ENCODE results near the gene CDX2.

The CDX2 gene

DNA sequence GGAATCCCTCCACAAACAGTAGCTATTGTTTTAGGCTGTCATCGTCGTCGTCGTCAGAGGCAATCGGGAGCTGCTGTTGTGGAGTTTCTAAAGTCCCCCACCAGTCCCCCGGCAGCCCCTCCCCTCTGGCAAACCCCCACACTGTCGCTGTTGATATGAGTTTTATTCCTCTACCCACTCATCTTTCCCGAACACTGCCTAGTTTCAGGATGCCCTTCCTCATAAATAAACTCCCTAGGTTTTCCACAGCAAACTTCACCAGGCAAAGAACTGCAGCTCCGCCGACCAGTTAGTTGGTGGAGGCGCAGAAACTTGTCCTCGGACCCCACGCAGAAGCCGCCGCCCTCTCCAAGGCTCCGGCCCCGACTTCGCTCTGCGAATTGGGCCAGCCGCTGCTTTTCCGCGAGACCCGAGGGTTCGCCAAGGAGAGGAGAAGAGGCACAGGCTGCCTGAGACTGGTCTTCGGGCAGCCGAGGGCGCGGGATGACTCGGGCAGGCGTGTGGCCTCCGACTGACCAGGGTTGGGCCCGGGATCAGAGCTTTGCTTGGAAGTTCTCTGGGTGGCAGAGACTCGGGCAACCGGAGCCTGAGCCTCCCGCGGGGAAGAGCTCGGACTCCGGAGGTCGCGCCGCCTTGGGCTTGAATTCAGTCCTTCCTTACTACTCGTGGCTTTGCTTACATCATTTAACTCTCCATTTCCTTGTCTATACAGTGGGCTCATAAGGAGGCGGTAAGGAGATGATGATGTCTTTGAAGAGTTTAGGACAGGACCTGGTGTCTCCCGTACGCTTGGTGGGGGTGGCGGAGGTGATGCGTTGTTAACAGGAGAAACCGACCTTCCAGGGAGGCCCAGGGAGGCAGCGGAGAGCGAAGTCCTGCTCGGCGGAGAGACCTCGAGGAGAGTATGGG, 41.4 kb downstream of the CDX2 start:
- no peak for TF ChIP-seq EZH2phosphoT487 (IDR thresholded peaks at IDR 0.05; ENCODE audit: borderline replicate concordance, low read length)
- H3K4me2 ChIP-seq (ENCODE audit: low read length): no peak overlapping the region
- no peaks in the 10 kb centered on the region for H4K20me1 ChIP-seq (ENCODE audit: control insufficient read depth, insufficient read depth, low read depth, low read length)
- no peaks in the 10 kb centered on the region for H3K9me3 ChIP-seq (ENCODE audit: control insufficient read depth, insufficient read depth, low read length)
- H3K9me2 ChIP-seq (replicated peaks; ENCODE audit: control insufficient read depth, low read length): no peaks in the 10 kb centered on the region
- no peaks in the 10 kb centered on the region for H3K36me3 ChIP-seq (ENCODE audit: control insufficient read depth, low read length)
- no peaks in the 10 kb centered on the region for H3F3A ChIP-seq (ENCODE audit: control insufficient read depth, insufficient read depth)
- H3K4me3 ChIP-seq (ENCODE audit: low read length): no peak overlapping the region
- H3K27ac ChIP-seq (ENCODE audit: low read depth, low read length): no peak overlapping the region
- peaks cover 16% of the 10 kb centered on the region for H3K27me3 ChIP-seq (ENCODE audit: control insufficient read depth, low read length)
- H3K79me2 ChIP-seq (ENCODE audit: control insufficient read depth, low read length): no peaks in the 10 kb centered on the region
- H3K4me1 ChIP-seq (ENCODE audit: control insufficient read depth, low read length): no peaks in the 10 kb centered on the region

DNA sequence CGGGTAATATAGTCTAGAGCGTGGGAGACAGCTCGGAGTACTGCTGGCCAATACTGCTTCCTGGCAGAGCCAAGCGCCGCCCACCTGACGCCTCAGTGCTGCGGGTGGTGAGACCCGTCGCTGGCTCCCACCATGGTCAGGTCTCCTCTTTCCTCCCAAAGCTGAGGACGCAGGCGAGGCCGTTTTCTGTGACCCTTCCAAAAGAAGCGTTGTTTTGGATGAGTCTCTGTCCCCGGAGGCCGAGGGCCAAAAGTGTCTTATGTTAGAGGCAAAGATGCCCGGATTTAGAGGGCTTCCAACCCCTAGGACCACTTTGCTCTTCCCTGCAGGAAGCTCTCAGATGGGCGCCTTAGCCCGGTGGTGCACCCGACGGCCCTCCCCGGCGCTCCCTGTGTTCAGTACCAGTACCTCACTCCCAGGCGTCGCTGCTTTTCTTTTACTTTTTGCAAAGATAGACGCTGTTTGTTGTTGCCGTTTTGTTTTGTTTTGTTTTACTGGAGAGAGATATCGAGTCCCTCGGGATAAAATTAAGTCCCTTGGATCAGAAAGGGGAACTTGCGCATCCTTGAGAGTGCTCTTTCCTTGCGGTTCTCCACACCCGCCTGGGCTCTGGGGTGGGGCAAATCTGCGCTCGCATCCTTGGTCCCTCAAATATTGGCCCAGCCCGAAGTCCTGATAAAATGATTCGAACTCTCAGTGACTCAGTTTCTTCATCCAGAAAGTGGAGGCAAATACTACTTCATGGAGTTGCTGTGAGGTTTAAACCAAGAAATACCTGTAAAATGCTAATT, 42.3 kb downstream of the CDX2 start:
- H3F3A ChIP-seq (ENCODE audit: control insufficient read depth, insufficient read depth): no peaks in the 10 kb centered on the region
- TF ChIP-seq, protein P1, sequence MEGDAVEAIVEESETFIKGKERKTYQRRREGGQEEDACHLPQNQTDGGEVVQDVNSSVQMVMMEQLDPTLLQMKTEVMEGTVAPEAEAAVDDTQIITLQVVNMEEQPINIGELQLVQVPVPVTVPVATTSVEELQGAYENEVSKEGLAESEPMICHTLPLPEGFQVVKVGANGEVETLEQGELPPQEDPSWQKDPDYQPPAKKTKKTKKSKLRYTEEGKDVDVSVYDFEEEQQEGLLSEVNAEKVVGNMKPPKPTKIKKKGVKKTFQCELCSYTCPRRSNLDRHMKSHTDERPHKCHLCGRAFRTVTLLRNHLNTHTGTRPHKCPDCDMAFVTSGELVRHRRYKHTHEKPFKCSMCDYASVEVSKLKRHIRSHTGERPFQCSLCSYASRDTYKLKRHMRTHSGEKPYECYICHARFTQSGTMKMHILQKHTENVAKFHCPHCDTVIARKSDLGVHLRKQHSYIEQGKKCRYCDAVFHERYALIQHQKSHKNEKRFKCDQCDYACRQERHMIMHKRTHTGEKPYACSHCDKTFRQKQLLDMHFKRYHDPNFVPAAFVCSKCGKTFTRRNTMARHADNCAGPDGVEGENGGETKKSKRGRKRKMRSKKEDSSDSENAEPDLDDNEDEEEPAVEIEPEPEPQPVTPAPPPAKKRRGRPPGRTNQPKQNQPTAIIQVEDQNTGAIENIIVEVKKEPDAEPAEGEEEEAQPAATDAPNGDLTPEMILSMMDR (IDR thresholded peaks at IDR 0.05; ENCODE audit: low read depth, low read length, poor library complexity, severe bottlenecking): no peak
- no peak for TF ChIP-seq EZH2phosphoT487 (IDR thresholded peaks at IDR 0.05; ENCODE audit: borderline replicate concordance, low read length)
- H3K79me2 ChIP-seq (ENCODE audit: control insufficient read depth, low read length): no peaks in the 10 kb centered on the region
- peaks cover 19% of the 10 kb centered on the region for H3K27me3 ChIP-seq (ENCODE audit: control insufficient read depth, low read length)
- H4K20me1 ChIP-seq (ENCODE audit: control insufficient read depth, insufficient read depth, low read depth, low read length): no peaks in the 10 kb centered on the region
- H3K4me2 ChIP-seq (ENCODE audit: low read length): no peak overlapping the region
- H3K4me1 ChIP-seq (ENCODE audit: control insufficient read depth, low read length): no peaks in the 10 kb centered on the region
- H3K4me3 ChIP-seq (ENCODE audit: low read length): no peak overlapping the region
- H3K9me2 ChIP-seq (replicated peaks; ENCODE audit: control insufficient read depth, low read length): no peaks in the 10 kb centered on the region
- H3K27ac ChIP-seq (ENCODE audit: low read depth, low read length): no peak overlapping the region
- no peaks in the 10 kb centered on the region for H3K36me3 ChIP-seq (ENCODE audit: control insufficient read depth, low read length)
- H3K9me3 ChIP-seq (ENCODE audit: control insufficient read depth, insufficient read depth, low read length): no peaks in the 10 kb centered on the region

DNA sequence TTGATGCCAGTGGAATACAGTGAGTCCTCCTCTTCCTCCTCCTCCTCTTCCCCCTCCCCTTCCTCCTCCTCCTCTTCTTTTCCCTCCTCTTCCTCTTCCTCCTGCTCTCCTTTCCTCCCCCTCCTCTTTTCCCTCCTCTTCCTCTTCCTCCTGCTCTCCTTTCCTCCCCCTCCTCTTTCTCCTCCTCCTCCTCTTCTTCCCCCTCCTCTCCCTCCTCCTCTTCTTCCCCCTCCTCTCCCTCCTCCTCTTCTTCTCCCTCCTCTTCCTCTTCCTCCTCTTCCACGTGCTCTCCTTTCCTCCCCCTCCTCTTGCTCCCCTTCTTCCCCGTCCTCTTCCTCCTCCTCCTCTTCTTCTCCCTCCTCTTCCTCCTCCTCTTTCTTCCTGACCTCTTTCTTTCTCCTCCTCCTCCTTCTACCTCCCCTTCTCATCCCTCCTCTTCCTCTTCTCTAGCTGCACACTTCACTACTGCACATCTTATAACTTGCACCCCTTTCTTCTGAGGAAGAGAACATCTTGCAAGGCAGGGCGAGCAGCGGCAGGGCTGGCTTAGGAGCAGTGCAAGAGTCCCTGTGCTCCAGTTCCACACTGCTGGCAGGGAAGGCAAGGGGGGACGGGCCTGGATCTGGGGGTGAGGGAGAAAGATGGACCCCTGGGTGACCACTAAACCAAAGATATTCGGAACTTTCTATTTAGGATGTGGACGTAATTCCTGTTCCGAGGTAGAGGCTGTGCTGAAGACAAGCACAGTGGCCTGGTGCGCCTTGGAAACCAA, 43.7 kb downstream of the CDX2 start:
- H4K20me1 ChIP-seq (ENCODE audit: control insufficient read depth, insufficient read depth, low read depth, low read length): no peaks in the 10 kb centered on the region
- H3K27me3 ChIP-seq (ENCODE audit: control insufficient read depth, low read length): peaks cover 31% of the 10 kb centered on the region
- H3K9me2 ChIP-seq (replicated peaks; ENCODE audit: control insufficient read depth, low read length): no peaks in the 10 kb centered on the region
- H3K27ac ChIP-seq (ENCODE audit: low read depth, low read length): no peak overlapping the region
- no peak overlapping the region for H3K4me3 ChIP-seq (ENCODE audit: low read length)
- no peaks in the 10 kb centered on the region for H3K79me2 ChIP-seq (ENCODE audit: control insufficient read depth, low read length)
- no peaks in the 10 kb centered on the region for H3K36me3 ChIP-seq (ENCODE audit: control insufficient read depth, low read length)
- H3K4me1 ChIP-seq (ENCODE audit: control insufficient read depth, low read length): no peaks in the 10 kb centered on the region
- no peaks in the 10 kb centered on the region for H3F3A ChIP-seq (ENCODE audit: control insufficient read depth, insufficient read depth)
- no peak overlapping the region for H3K4me2 ChIP-seq (ENCODE audit: low read length)
- TF ChIP-seq EZH2phosphoT487 (IDR thresholded peaks at IDR 0.05; ENCODE audit: borderline replicate concordance, low read length): no peak
- TF ChIP-seq, protein P1 (IDR thresholded peaks at IDR 0.05; ENCODE audit: low read depth, low read length, poor library complexity, severe bottlenecking): no peak
- no peaks in the 10 kb centered on the region for H3K9me3 ChIP-seq (ENCODE audit: control insufficient read depth, insufficient read depth, low read length)
